A673 (cell line): ENCODE measurements around the gene ZNF496. TPM values are rescaled to one million over a fixed set of nuclear protein-coding genes. Genes with fewer than 3 reads are reported as not detected.

Experiments used
- total RNA-seq: library from RNA; stranded (reverse); gene quantifications from 2 replicates; pipeline ENCODE4 v1.2.3, GENCODE V29; 2021

Gene ZNF496
- total RNA-seq, 1 experiment from 2014 or later: 30.2 TPM

Other genes starting within 250 kb of the ZNF496 start
- gene ZNF669, start 227.5 kb downstream of the ZNF496 start, total RNA-seq: 10.3 and 13.3 TPM in 2 replicates
- gene ZNF124, start 159.8 kb downstream of the ZNF496 start, total RNA-seq: 34.7 TPM in 2 replicates
- gene VN1R5, start 75.8 kb downstream of the ZNF496 start, total RNA-seq: not detected in 2 replicates
- gene NLRP3, start 84.3 kb upstream of the ZNF496 start, total RNA-seq: not detected in 2 replicates
- not detected in 2 replicates for gene OR2B11, start 126.2 kb upstream of the ZNF496 start, total RNA-seq
- not detected in 2 replicates for gene OR2C3, start 204.6 kb upstream of the ZNF496 start, total RNA-seq
- not detected in 2 replicates for gene GCSAML, start 217.3 kb upstream of the ZNF496 start, total RNA-seq